HCT116 (cell line): ENCODE results near the gene DLX4. TPM values are rescaled to one million over a fixed set of nuclear protein-coding genes. Genes with fewer than 3 reads are reported as not detected.

ENCODE experiments used
- ATAC-seq: fragments of 200-7000 bp; cut with Tn5 transposase; 2 replicates; pipeline ENCODE4 v1.9.1; 2020; ENCODE audit warnings: mild to moderate bottlenecking, moderate library complexity
- BruUV-seq: library from RNA; stranded (reverse); fragments of 400-500 nt; replicated peaks from 2 replicates; lab custom pipeline; 2021; lab: Mats Ljungman, UMichigan
- CTCF ChIA-PET: fragments of 300-600 bp; sonication (Branson Sonifier 250); formaldehyde crosslinking; loops from one replicate; lab custom pipeline; 2021; ENCODE audit warnings: antibody characterized with exemption; lab: Charles Lee
- POLR2A ChIA-PET: fragments of 300-600, 350-600 bp; sonication (Branson Sonifier 250); formaldehyde crosslinking; loops from one replicate; lab custom pipeline; 2021; ENCODE audit warnings: antibody characterized with exemption; lab: Charles Lee
- RAD21 ChIA-PET, 2 experiments: fragments of 300-600 bp; sonication (Branson Sonifier 250); formaldehyde crosslinking; loops; one replicate each; lab custom pipeline; 2023; ENCODE audit warnings: low total read pairs in 2 of 2; ENCODE audit not compliant: uncharacterized antibody in 2 of 2, unreplicated experiment in 2 of 2, low non-redundant PET in 1 of 2; lab: Charles Lee
- DNase-seq: peaks from one replicate; pipeline ENCODE4 v3.0.0-alpha.2; 2010; ENCODE audit warnings: low read depth, low spot score
- H2AFZ ChIP-seq: fragments of 200-600 bp; shearing (Covaris generic), sonication (generic); 2 replicates; pipeline ENCODE4 v1.6.1; 2017; ENCODE audit warnings: low read depth, mixed run types, mixed read lengths, antibody characterized with exemption, low read length; ENCODE audit not compliant: poor library complexity, severe bottlenecking
- H3K27ac ChIP-seq: 2 replicates; pipeline ENCODE4 v1.5.1; 2012; ENCODE audit warnings: low read depth, low read length
- H3K27me3 ChIP-seq: fragments of 200-600 bp; sonication (generic); 2 replicates; pipeline ENCODE4 v1.6.1; 2016; ENCODE audit warnings: mixed run types, low read length, mixed read lengths; ENCODE audit not compliant: insufficient read depth
- H3K36me3 ChIP-seq, 2 experiments: fragments of 200-500 bp in 1 of 2; fragments of 200-600 bp in 1 of 2; sonication (Bioruptor generic) in 1 of 2; sonication (generic) in 1 of 2; 2 replicates each; pipeline versions ENCODE4 v1.5.1 to v1.6.1; 2014 to 2016; ENCODE audit warnings: low read length in 2 of 2, inconsistent platforms in 1 of 2, mixed read lengths in 1 of 2, mixed run types in 1 of 2; ENCODE audit not compliant: insufficient read depth in 2 of 2, control insufficient read depth in 1 of 2
- H3K4me1 ChIP-seq, 2 experiments: fragments of 200-600 bp in 1 of 2; sonication (generic) in 1 of 2; 2 replicates each; pipeline versions ENCODE4 v1.5.1 to v1.6.1; 2012 to 2017; ENCODE audit warnings: low read length in 2 of 2, inconsistent platforms in 1 of 2, mild to moderate bottlenecking in 1 of 2, mixed read lengths in 1 of 2, mixed run types in 1 of 2, moderate library complexity in 1 of 2; ENCODE audit not compliant: insufficient read depth in 2 of 2, control insufficient read depth in 1 of 2
- H3K4me2 ChIP-seq: fragments of 200-600 bp; sonication (generic); 2 replicates; pipeline ENCODE4 v1.6.1; 2017; ENCODE audit warnings: mixed run types, low read length, mixed read lengths
- H3K4me3 ChIP-seq, 2 experiments: fragments of 200-600 bp in 1 of 2; sonication (generic) in 1 of 2; replicated peaks in 1 of 2; 2 replicates each; pipeline ENCODE4 v1.5.1; 2011 to 2016; ENCODE audit warnings: low read length in 2 of 2, control low read depth in 1 of 2, low read depth in 1 of 2, mild to moderate bottlenecking in 1 of 2, mixed read lengths in 1 of 2, mixed run types in 1 of 2
- H3K79me2 ChIP-seq: fragments of 200-600 bp; sonication (generic); 2 replicates; pipeline ENCODE4 v1.6.1; 2017; ENCODE audit warnings: mild to moderate bottlenecking, mixed run types, low read length, moderate library complexity, mixed read lengths; ENCODE audit not compliant: insufficient read depth
- H3K9ac ChIP-seq: fragments of 200-600 bp; sonication (generic); 2 replicates; pipeline ENCODE4 v1.6.1; 2016; ENCODE audit warnings: low read length, mixed read lengths
- H3K9me2 ChIP-seq: fragments of 200-600 bp; sonication (generic), shearing (Covaris generic); 2 replicates; pipeline ENCODE4 v1.6.1; 2017; ENCODE audit warnings: mixed run types, mild to moderate bottlenecking, moderate library complexity; ENCODE audit not compliant: insufficient read depth
- H3K9me3 ChIP-seq, 2 experiments: fragments of 200-500 bp in 1 of 2; fragments of 200-600 bp in 1 of 2; sonication (Bioruptor generic) in 1 of 2; sonication (generic) in 1 of 2; 2 replicates each; pipeline ENCODE4 v1.6.1; 2014 to 2017; ENCODE audit warnings: low read length in 2 of 2, mixed read lengths in 2 of 2, inconsistent platforms in 1 of 2, low read depth in 1 of 2, mild to moderate bottlenecking in 1 of 2, mixed run types in 1 of 2, moderate library complexity in 1 of 2; ENCODE audit not compliant: control insufficient read depth in 1 of 2, insufficient read depth in 1 of 2
- H4K20me1 ChIP-seq: fragments of 200-600 bp; sonication (generic), shearing (Covaris generic); 2 replicates; pipeline ENCODE4 v1.6.1; 2017; ENCODE audit warnings: mixed run types, mild to moderate bottlenecking, moderate library complexity; ENCODE audit not compliant: insufficient read depth
- CBX3 ChIP-seq: IDR thresholded peaks from 2 replicates; pipeline ENCODE4 v1.6.1; 2012; ENCODE audit warnings: low read depth
- ELF1 ChIP-seq: IDR thresholded peaks from 2 replicates; pipeline ENCODE4 v1.6.1; 2012; ENCODE audit warnings: low read depth, borderline replicate concordance
- EZH2phosphoT487 ChIP-seq: fragments of 200-600 bp; IDR thresholded peaks from 2 replicates; pipeline ENCODE4 v1.6.1; 2018; ENCODE audit warnings: antibody characterized with exemption, borderline replicate concordance
- JUND ChIP-seq: IDR thresholded peaks from 2 replicates; pipeline ENCODE4 v1.6.1; 2012
- POLR2A ChIP-seq: IDR thresholded peaks from 2 replicates; pipeline ENCODE4 v1.7.0; 2011; ENCODE audit warnings: borderline replicate concordance; ENCODE audit not compliant: insufficient read depth, insufficient read length; ENCODE audit errors: extremely low read depth
- SIN3A ChIP-seq: IDR thresholded peaks from 2 replicates; pipeline ENCODE4 v1.6.1; 2012; ENCODE audit warnings: low read depth
- TCF7L2 ChIP-seq: IDR thresholded peaks from 2 replicates; pipeline ENCODE4 v1.7.0; 2011; ENCODE audit warnings: borderline replicate concordance, inconsistent platforms; ENCODE audit not compliant: insufficient read depth, insufficient read length; ENCODE audit errors: extremely low read depth
- ZFX ChIP-seq: fragments of 450-650 bp; IDR thresholded peaks from 2 replicates; pipeline ENCODE4 v1.6.1; 2017
- intact Hi-C: fragments of 100-400 bp; cut with micrococcal nuclease; formaldehyde crosslinking; loops from 2 replicates; pipeline ENCODE4 v1.10.0; 2022
- total RNA-seq: library from RNA; stranded (reverse); gene quantifications from one replicate; pipeline ENCODE4 v1.2.1, GENCODE V29; 2021; ENCODE audit not compliant: unreplicated experiment
- TF ChIP-seq, protein P1 (sequence below), 3 experiments: fragments of 200-600 bp in 1 of 3; sonication (generic) in 1 of 3; IDR thresholded peaks in 2 of 3; conservative IDR thresholded peaks in 1 of 3; 2 replicates each; pipeline ENCODE4 v1.5.1; 2012 to 2017; ENCODE audit warnings: low read depth in 2 of 3, low read length in 2 of 3, antibody characterized with exemption in 1 of 3, borderline replicate concordance in 1 of 3, control low read depth in 1 of 3, mild to moderate bottlenecking in 1 of 3, mixed read lengths in 1 of 3, mixed run types in 1 of 3, moderate library complexity in 1 of 3; ENCODE audit not compliant: insufficient read depth in 1 of 3
- TF ChIP-seq, protein P2 (sequence below): IDR thresholded peaks from 2 replicates; pipeline ENCODE4 v1.6.1; 2011; ENCODE audit warnings: mild to moderate bottlenecking, low read length, moderate library complexity; ENCODE audit not compliant: insufficient replicate concordance; ENCODE audit errors: extremely low read depth

The DLX4 gene
- total RNA-seq, 1 experiment from 2014 or later: 14.0 TPM

DNA sequence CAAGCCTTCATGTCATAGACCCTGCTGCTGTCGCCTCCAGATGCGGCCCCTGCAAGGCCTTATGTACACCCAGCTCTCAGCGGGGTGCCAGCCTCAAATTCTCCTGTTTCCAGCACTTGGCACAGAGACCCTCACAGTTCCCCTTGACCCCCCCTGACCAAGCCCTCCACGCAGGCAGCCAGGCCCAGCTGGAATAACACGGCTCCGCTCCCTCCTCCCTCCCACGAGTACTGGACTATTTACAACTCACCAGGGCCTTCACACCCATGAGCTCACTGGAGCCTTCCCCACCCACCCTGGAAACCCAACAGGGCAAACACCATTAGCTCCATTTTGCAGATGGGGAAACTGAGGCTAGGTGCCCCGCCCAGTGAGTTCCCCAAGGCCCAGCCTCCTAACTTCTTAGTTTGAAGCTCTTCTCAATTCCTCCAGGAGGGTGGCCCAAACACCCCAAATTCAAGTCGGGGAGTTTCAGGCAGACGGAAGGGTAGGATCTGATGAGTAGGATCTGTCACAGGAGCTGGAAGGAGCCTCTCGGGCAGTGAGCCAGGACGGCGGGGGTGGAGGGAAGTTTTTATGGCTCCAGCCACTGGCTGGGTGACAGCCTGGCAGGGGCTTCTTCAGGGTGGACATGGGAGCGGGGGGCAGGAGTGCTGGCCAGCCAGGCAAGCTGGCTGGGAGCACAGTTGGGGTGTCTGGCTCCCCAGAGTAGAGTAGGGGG is 17.5 kb upstream of the DLX4 start:
- H3K4me2 ChIP-seq: no peak overlapping the region; the same call in 1 of the 2 replicates
- H4K20me1 ChIP-seq: no peaks in the 10 kb centered on the region
- no peaks in the 10 kb centered on the region for H3K36me3 ChIP-seq
- no peak overlapping the region for H3K9ac ChIP-seq
- no peaks in the 10 kb centered on the region for H3K9me3 ChIP-seq
- ATAC-seq (no peak), DNase-seq (no peak)
- no peak overlapping the region for H3K27ac ChIP-seq
- H2AFZ ChIP-seq: no peak overlapping the region
- RAD21 ChIA-PET: no interaction called here
- no peaks in the 10 kb centered on the region for H3K9me2 ChIP-seq
- no peak overlapping the region for H3K4me3 ChIP-seq
- no peaks in the 10 kb centered on the region; the same call in 1 of the 2 replicates for H3K27me3 ChIP-seq
- H3K4me1 ChIP-seq: peaks cover 20 to 29% of the 10 kb centered on the region in 2 experiments
- no TSS peak for BruUV-seq
- intact Hi-C loops: loop anchor here (1.0 kb wide), 1 partner anchor 45 kb away; no protein-coding TSS in a partner anchor
- POLR2A ChIA-PET: no interaction called here
- CTCF ChIA-PET: interaction anchor here (0.7 to 3.9 kb wide), 16 partner anchors 9 to 395 kb away, joined by 3 to 53 read pairs (median 8); no protein-coding TSS in a partner anchor
- TF ChIP-seq ZFX (no peak), EZH2phosphoT487 (no peak), TCF7L2 (no peak), ELF1 (no peak), SIN3A (no peak), JUND (no peak), CBX3 (no peak), POLR2A (no peak)
- TF ChIP-seq, protein P1, sequence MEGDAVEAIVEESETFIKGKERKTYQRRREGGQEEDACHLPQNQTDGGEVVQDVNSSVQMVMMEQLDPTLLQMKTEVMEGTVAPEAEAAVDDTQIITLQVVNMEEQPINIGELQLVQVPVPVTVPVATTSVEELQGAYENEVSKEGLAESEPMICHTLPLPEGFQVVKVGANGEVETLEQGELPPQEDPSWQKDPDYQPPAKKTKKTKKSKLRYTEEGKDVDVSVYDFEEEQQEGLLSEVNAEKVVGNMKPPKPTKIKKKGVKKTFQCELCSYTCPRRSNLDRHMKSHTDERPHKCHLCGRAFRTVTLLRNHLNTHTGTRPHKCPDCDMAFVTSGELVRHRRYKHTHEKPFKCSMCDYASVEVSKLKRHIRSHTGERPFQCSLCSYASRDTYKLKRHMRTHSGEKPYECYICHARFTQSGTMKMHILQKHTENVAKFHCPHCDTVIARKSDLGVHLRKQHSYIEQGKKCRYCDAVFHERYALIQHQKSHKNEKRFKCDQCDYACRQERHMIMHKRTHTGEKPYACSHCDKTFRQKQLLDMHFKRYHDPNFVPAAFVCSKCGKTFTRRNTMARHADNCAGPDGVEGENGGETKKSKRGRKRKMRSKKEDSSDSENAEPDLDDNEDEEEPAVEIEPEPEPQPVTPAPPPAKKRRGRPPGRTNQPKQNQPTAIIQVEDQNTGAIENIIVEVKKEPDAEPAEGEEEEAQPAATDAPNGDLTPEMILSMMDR (IDR thresholded peaks at IDR 0.05 in 2 of 3, conservative IDR thresholded peaks at IDR 0.05 in 1 of 3; ENCODE audit: borderline replicate concordance in 1 of 3, insufficient read depth in 1 of 3, low read depth in 2 of 3, low read length in 2 of 3): no peak
- TF ChIP-seq, protein P2, sequence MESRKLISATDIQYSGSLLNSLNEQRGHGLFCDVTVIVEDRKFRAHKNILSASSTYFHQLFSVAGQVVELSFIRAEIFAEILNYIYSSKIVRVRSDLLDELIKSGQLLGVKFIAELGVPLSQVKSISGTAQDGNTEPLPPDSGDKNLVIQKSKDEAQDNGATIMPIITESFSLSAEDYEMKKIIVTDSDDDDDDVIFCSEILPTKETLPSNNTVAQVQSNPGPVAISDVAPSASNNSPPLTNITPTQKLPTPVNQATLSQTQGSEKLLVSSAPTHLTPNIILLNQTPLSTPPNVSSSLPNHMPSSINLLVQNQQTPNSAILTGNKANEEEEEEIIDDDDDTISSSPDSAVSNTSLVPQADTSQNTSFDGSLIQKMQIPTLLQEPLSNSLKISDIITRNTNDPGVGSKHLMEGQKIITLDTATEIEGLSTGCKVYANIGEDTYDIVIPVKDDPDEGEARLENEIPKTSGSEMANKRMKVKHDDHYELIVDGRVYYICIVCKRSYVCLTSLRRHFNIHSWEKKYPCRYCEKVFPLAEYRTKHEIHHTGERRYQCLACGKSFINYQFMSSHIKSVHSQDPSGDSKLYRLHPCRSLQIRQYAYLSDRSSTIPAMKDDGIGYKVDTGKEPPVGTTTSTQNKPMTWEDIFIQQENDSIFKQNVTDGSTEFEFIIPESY: no peak
- H3K79me2 ChIP-seq: no peaks in the 10 kb centered on the region
